Hepatocyte (in vitro differentiated cells): ENCODE results near the gene SLC6A20.

ENCODE experiments used
- EZH2 ChIP-seq: fragments of 200-600 bp; sonication (generic); IDR thresholded peaks from 2 replicates; pipeline ENCODE4 v1.6.1; 2016; ENCODE audit warnings: antibody characterized with exemption, mild to moderate bottlenecking, borderline replicate concordance
- TF ChIP-seq, protein P1 (sequence below): fragments of 200-600 bp; sonication (generic); IDR thresholded peaks from 2 replicates; pipeline ENCODE4 v1.5.1; 2016; ENCODE audit warnings: antibody characterized with exemption, mild to moderate bottlenecking; ENCODE audit not compliant: poor library complexity

DNA sequence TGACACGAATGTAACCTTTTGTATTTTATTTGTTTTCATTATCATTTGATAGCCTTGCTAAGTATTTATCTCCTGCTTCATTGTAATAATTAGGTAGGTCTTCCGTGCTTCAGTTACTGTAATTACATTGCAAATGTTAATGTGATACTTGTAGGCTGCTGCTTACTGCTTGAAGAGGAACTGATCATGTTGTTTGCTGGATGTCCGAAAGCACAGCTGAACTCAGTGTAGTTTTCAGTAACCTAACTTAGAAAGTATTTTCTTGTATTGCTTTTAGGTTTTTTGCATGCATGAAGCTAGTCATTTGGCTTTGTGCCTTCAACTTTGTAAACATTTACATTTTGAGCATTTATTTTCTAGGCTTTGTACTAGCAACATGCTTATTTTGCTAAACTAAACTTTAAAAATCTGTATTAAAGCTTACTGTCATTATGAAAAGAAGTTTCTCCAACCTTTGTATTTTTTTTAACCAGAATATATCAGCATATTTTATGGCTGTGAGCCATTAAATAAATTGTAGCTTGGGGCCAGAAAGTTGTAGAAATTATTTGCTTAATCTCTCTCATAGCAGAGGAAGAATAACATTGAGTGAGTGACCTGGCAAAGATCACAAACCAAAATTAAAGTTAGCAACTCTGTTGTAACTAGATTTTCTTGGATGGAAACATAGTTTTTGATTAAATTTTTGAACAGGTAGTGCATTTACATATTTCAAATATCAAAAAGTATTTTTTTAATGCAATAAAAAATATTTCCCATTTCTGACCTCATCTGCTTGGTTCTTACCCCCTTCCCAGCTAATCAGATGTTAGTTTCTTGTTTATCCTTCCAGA, 76.5 kb downstream of the SLC6A20 start:
- TF ChIP-seq, protein P1, sequence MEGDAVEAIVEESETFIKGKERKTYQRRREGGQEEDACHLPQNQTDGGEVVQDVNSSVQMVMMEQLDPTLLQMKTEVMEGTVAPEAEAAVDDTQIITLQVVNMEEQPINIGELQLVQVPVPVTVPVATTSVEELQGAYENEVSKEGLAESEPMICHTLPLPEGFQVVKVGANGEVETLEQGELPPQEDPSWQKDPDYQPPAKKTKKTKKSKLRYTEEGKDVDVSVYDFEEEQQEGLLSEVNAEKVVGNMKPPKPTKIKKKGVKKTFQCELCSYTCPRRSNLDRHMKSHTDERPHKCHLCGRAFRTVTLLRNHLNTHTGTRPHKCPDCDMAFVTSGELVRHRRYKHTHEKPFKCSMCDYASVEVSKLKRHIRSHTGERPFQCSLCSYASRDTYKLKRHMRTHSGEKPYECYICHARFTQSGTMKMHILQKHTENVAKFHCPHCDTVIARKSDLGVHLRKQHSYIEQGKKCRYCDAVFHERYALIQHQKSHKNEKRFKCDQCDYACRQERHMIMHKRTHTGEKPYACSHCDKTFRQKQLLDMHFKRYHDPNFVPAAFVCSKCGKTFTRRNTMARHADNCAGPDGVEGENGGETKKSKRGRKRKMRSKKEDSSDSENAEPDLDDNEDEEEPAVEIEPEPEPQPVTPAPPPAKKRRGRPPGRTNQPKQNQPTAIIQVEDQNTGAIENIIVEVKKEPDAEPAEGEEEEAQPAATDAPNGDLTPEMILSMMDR, result no peak
- TF ChIP-seq EZH2, result no peak
